ENCODE data around the gene SDHAF2. TPM values are rescaled to one million over a fixed set of nuclear protein-coding genes. Genes with fewer than 3 reads are reported as not detected.
A peak's percentile ranks its signal among the peaks of the same experiment; 100 is the strongest.
"Not testable (repeated sequence)": the region's sequence is repeated elsewhere in the genome, so short reads cannot be mapped to it uniquely, and the experiment has no call there.

Gene SDHAF2
- total and polyA plus RNA-seq, 9 of the 15 experiments (the other 6 are each of a cell fraction or from before 2014, with no cell fraction given) = 21.2 to 144 (median 40.4) TPM

GRCh38 chr11:61430839-61431238, 915 bp downstream of the SDHAF2 start:
- peak; percentile 40 for TF ChIP-seq ARHGAP35 (IDR thresholded peaks at IDR 0.05; ENCODE audit: partially characterized antibody)
- TF ChIP-seq, protein P1, sequence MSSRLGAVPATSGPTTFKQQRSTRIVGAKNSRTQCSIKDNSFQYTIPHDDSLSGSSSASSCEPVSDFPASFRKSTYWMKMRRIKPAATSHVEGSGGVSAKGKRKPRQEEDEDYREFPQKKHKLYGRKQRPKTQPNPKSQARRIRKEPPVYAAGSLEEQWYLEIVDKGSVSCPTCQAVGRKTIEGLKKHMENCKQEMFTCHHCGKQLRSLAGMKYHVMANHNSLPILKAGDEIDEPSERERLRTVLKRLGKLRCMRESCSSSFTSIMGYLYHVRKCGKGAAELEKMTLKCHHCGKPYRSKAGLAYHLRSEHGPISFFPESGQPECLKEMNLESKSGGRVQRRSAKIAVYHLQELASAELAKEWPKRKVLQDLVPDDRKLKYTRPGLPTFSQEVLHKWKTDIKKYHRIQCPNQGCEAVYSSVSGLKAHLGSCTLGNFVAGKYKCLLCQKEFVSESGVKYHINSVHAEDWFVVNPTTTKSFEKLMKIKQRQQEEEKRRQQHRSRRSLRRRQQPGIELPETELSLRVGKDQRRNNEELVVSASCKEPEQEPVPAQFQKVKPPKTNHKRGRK (tag; IDR thresholded peaks at IDR 0.05) = peak; percentile 42; the same call in 1 of the 2 replicates
- peak; percentile 38; the same call in 1 of the 2 replicates for TF ChIP-seq SMARCA5 (IDR thresholded peaks at IDR 0.05)
- TF ChIP-seq CSDE1 (IDR thresholded peaks at IDR 0.05) = 0 out of 4 replicates have a peak, but pooled peaks of 1 of the 2 experiments have one; percentile 29
- TF ChIP-seq YBX1 (IDR thresholded peaks at IDR 0.05) = 0 out of 2 replicates have a peak, but pooled peaks have one; percentile 32
- TF ChIP-seq BCOR (IDR thresholded peaks at IDR 0.05) = 0 out of 2 replicates have a peak, but pooled peaks have one; percentile 19
- peak; percentile 42 for TF ChIP-seq NBN (IDR thresholded peaks at IDR 0.05; ENCODE audit: low read depth)
- peak; percentile 25; the same call in 1 of the 2 replicates for TF ChIP-seq SMARCA4 (IDR thresholded peaks at IDR 0.05)
- TF ChIP-seq, protein P2, sequence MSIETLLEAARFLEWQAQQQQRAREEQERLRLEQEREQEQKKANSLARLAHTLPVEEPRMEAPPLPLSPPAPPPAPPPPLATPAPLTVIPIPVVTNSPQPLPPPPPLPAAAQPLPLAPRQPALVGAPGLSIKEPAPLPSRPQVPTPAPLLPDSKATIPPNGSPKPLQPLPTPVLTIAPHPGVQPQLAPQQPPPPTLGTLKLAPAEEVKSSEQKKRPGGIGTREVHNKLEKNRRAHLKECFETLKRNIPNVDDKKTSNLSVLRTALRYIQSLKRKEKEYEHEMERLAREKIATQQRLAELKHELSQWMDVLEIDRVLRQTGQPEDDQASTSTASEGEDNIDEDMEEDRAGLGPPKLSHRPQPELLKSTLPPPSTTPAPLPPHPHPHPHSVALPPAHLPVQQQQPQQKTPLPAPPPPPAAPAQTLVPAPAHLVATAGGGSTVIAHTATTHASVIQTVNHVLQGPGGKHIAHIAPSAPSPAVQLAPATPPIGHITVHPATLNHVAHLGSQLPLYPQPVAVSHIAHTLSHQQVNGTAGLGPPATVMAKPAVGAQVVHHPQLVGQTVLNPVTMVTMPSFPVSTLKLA (conservative IDR thresholded peaks at IDR 0.05) = 0 out of 4 replicates have a peak, but pooled peaks of 1 of the 2 experiments have one; percentile 14
- TF ChIP-seq, protein P3, sequence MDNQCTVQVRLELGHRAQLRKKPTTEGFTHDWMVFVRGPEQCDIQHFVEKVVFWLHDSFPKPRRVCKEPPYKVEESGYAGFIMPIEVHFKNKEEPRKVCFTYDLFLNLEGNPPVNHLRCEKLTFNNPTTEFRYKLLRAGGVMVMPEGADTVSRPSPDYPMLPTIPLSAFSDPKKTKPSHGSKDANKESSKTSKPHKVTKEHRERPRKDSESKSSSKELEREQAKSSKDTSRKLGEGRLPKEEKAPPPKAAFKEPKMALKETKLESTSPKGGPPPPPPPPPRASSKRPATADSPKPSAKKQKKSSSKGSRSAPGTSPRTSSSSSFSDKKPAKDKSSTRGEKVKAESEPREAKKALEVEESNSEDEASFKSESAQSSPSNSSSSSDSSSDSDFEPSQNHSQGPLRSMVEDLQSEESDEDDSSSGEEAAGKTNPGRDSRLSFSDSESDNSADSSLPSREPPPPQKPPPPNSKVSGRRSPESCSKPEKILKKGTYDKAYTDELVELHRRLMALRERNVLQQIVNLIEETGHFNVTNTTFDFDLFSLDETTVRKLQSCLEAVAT (IDR thresholded peaks at IDR 0.05) = peak in 1 of 2 experiments; percentile 82; a peak in 2 of 4 replicates
- peak in 1 of 2 experiments; percentile 16 for TF ChIP-seq AFF1 (IDR thresholded peaks at IDR 0.05; ENCODE audit: low read depth in 1 of 2, partially characterized antibody in 2 of 2)
- ChIA-PET POLR2A (interaction anchor here (2.1 to 3.8 kb wide), 3 partner anchors 9 to 97 kb away, joined by 5 to 32 read pairs (median 15); no protein-coding TSS in a partner anchor), CTCF (ENCODE audit: low intra/inter-chr PET ratio) (interaction anchor here (0.6 kb wide), 1 partner anchor 198 kb away, joined by 3 read pairs; no protein-coding TSS in a partner anchor)
- H3K9me3 ChIP-seq (replicated peaks; ENCODE audit: control insufficient read depth, insufficient read depth, low read depth, low read length); in situ Hi-C loops (cut with MboI); FAIRE-seq; H3K27me3 ChIP-seq (ENCODE audit: control insufficient read depth in 2 of 2, insufficient read depth in 2 of 2, low read length in 2 of 2); H3K9me1 ChIP-seq (ENCODE audit: control insufficient read depth, insufficient read depth, low read length); DNase-seq (ENCODE audit: extremely low read depth in 1 of 4, low spot score in 3 of 4); intact Hi-C loops (cut with micrococcal nuclease); H3K4me1 ChIP-seq (replicated peaks in 1 of 2; ENCODE audit: control insufficient read depth in 2 of 2, insufficient read depth in 2 of 2, low read length in 2 of 2); H4K20me1 ChIP-seq (replicated peaks; ENCODE audit: control insufficient read depth, insufficient read depth, low read length); ATAC-seq; H2AFZ ChIP-seq (ENCODE audit: low read depth, low read length); BruUV-seq (replicated peaks): not testable (repeated sequence)
- H3K79me2 ChIP-seq (ENCODE audit: control insufficient read depth, insufficient read depth, low read length) = peaks cover 92% of the 10 kb centered on the region
- peak overlapping the region; percentile 87 to 97 for H3K9ac ChIP-seq (ENCODE audit: insufficient read depth in 1 of 2, low read depth in 2 of 2, low read length in 2 of 2)
- peak overlapping the region; percentile 98 for H3K27ac ChIP-seq (ENCODE audit: extremely low read depth, low read depth, low read length)
- H3K4me2 ChIP-seq (ENCODE audit: insufficient read depth, low read length) = peak overlapping the region; percentile 91
- H3K4me3 ChIP-seq = peak overlapping the region; percentile 72
- WGBS (ENCODE audit: insufficient coverage, low coverage, missing lambda C conversion rate) = 0% methylated on average over 6 of the region's 10 CpGs
- peaks cover 60% of the 10 kb centered on the region for H3K36me3 ChIP-seq (ENCODE audit: control insufficient read depth, insufficient read depth, low read length)
